Hematopoietic multipotent progenitor cell treated with erythropoietin and hydrocortisone succinate and interleukin-3 and kit ligand, for 4 days (in vitro differentiated cells): ENCODE results near the gene KLHL21.
"Not testable (repeated sequence)": the region's sequence is repeated elsewhere in the genome, so short reads cannot be mapped to it uniquely, and the experiment has no call there.

Source experiments
- DNase-seq: peaks from one replicate; pipeline ENCODE4 v3.0.0-alpha.2; 2015

Gene KLHL21

GRCh38 chr1:6581561-6582305, 20.9 kb downstream of the KLHL21 start:
- peak; percentile 81 for DNase-seq

- DNase-seq: peak; percentile 53
Observed at GRCh38 chr1:6580593-6581409, 21.9 kb downstream of the KLHL21 start.

GRCh38 chr1:6580119-6580592, 22.5 kb downstream of the KLHL21 start:
- peak; percentile 79 for DNase-seq

GRCh38 chr1:6579374-6580118, 23.1 kb downstream of the KLHL21 start, which contains the start of gene ZBTB48:
ZBTB48 (plus strand) TSS chr1:6579994; CDS start chr1:6580610, 616 bp downstream.
- DNase-seq: peak; percentile 99

- DNase-seq: peak; percentile 61
Observed at GRCh38 chr1:6578624-6579373, 23.9 kb downstream of the KLHL21 start.

- no peak for DNase-seq
Observed at GRCh38 chr1:6577831-6578525, 24.7 kb downstream of the KLHL21 start.

- DNase-seq: no peak
Observed at GRCh38 chr1:6574818-6575217, 27.9 kb downstream of the KLHL21 start.

GRCh38 chr1:6574025-6574620, 28.5 kb downstream of the KLHL21 start:
- no peak for DNase-seq

- no peak for DNase-seq
Observed at GRCh38 chr1:6572653-6573383, 29.9 kb downstream of the KLHL21 start.

- DNase-seq: no peak
Observed at GRCh38 chr1:6570987-6571386, 31.7 kb downstream of the KLHL21 start.

- DNase-seq: no peak
Observed at GRCh38 chr1:6570100-6570499, 32.6 kb downstream of the KLHL21 start.

- DNase-seq: no peak
Observed at GRCh38 chr1:6569033-6569432, 33.6 kb downstream of the KLHL21 start.

- DNase-seq: no peak
Observed at GRCh38 chr1:6560267-6560666, 42.4 kb downstream of the KLHL21 start.

GRCh38 chr1:6559161-6559560, 43.5 kb downstream of the KLHL21 start:
- not testable (repeated sequence) for DNase-seq

GRCh38 chr1:6557597-6557996, 45.1 kb downstream of the KLHL21 start:
- DNase-seq: no peak

- no peak for DNase-seq
Observed at GRCh38 chr1:6554907-6555778, 47.5 kb downstream of the KLHL21 start, which contains the start of gene TAS1R1. TAS1R1 (plus strand) TSS chr1:6555307; CDS start chr1:6555374, 67 bp downstream.

- DNase-seq: peak; percentile 97
Observed at GRCh38 chr1:6554031-6554906, 48.4 kb downstream of the KLHL21 start, which contains the start of gene NOL9. NOL9 (minus strand) TSS chr1:6554513; CDS start chr1:6554502, 11 bp downstream.

- DNase-seq: peak; percentile 23
Observed at GRCh38 chr1:6547301-6547700, 55.4 kb downstream of the KLHL21 start.
